ENCODE measurements around the gene STAMBPL1.
A peak's percentile ranks its signal among the peaks of the same experiment; 100 is the strongest.

Gene STAMBPL1

DNA sequence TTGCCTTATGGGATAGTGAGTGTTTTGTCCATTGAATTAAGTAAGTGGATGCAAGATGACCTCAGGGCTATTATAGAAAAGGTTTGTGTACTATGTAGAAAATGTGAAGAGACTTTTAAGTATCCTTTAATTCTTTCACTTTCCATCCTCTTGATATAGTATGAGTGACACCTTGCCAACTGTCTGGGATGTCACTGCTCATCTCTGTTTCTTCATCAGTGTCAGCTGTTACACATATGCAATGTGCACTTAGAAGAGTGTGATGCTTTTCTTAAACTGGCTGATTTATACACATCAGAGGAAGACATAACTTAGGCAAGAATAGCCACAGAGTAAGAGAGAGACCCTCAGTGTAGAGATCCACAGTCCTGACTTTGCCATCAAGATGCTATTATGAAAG, 81.2 kb downstream of the STAMBPL1 start:
- no peak for DNase-seq
- H3K9me3 Mint-ChIP-seq: no peaks in the 10 kb centered on the region
- H3K27me3 Mint-ChIP-seq: no peaks in the 10 kb centered on the region
- peak; percentile 61 for ATAC-seq
- no peak overlapping the region for H3K27ac Mint-ChIP-seq
- H3K4me3 Mint-ChIP-seq: no peak overlapping the region
- peaks cover 25% of the 10 kb centered on the region for H3K4me1 Mint-ChIP-seq

- H3K4me3 Mint-ChIP-seq: no peak overlapping the region
- ATAC-seq (peak; percentile 42), DNase-seq (no peak)
Observed at GRCh38 chr10:88962336-88962735, 82.3 kb downstream of the STAMBPL1 start.

GRCh38 chr10:88963318-88963717, 83.3 kb downstream of the STAMBPL1 start:
- Mint-ChIP-seq H3K27ac (no peak overlapping the region), H3K9me3 (no peaks in the 10 kb centered on the region), H3K4me1 (peaks cover 25% of the 10 kb centered on the region), H3K4me3 (no peak overlapping the region), H3K27me3 (no peaks in the 10 kb centered on the region)
- DNase-seq (no peak), ATAC-seq (no peak)

More at GRCh38 chr10:88962336-88962735, 82.3 kb downstream of the STAMBPL1 start:
- Mint-ChIP-seq H3K27ac (no peak overlapping the region), H3K27me3 (no peaks in the 10 kb centered on the region), H3K9me3 (no peaks in the 10 kb centered on the region), H3K4me1 (peaks cover 25% of the 10 kb centered on the region)

DNA sequence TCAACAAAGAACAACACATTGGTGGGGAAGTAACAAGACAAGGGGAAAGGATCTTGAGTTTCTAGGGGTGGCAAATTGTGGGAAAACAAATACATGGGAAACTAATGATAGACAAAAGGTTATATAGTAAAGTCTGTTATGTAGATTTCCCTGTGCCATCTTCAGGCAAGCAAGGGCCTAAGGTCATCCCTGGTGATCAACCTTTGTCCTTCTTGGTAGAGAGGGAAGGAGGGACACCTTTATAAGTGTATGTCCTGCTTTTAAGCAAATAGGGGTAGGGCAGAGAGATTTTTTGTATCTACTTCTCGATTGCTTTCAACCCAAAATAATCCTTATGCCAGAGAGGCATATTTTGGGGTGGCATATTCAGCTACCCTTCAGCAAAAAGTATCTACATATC, 84.3 kb downstream of the STAMBPL1 start:
- Mint-ChIP-seq H3K4me3 (no peak overlapping the region), H3K9me3 (no peaks in the 10 kb centered on the region), H3K27ac (no peak overlapping the region), H3K4me1 (peaks cover 25% of the 10 kb centered on the region), H3K27me3 (no peaks in the 10 kb centered on the region)
- no peak for ATAC-seq
- no peak for DNase-seq

GRCh38 chr10:88964869-88965415, 84.9 kb downstream of the STAMBPL1 start:
- no peaks in the 10 kb centered on the region for H3K9me3 Mint-ChIP-seq
- peaks cover 25% of the 10 kb centered on the region for H3K4me1 Mint-ChIP-seq
- no peak overlapping the region for H3K4me3 Mint-ChIP-seq
- DNase-seq (no peak), ATAC-seq (no peak)
- no peak overlapping the region for H3K27ac Mint-ChIP-seq
- no peaks in the 10 kb centered on the region for H3K27me3 Mint-ChIP-seq

DNA sequence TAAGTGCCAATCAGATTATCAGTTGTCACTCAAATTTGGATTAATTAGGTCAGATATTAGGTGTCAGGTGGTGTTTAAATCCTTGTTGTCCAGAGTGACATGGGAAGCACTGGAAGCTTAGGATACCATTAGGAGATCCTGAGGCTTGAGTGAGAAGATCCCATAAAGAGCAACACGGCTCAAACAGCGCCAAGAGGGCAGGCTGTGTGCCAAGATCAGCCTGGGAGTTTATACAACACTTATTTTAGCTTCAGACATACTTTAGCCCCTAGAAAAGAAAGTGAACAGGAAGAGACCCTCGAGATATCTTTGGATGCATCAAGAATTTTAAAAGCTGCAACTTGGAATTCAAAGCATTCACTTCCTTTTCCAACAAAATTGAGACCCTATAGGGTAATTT, 86.8 kb downstream of the STAMBPL1 start:
- DNase-seq (no peak), ATAC-seq (no peak)
- Mint-ChIP-seq H3K27ac (no peak overlapping the region), H3K4me3 (no peak overlapping the region), H3K4me1 (peaks cover 12% of the 10 kb centered on the region), H3K9me3 (no peaks in the 10 kb centered on the region), H3K27me3 (no peaks in the 10 kb centered on the region)

DNA sequence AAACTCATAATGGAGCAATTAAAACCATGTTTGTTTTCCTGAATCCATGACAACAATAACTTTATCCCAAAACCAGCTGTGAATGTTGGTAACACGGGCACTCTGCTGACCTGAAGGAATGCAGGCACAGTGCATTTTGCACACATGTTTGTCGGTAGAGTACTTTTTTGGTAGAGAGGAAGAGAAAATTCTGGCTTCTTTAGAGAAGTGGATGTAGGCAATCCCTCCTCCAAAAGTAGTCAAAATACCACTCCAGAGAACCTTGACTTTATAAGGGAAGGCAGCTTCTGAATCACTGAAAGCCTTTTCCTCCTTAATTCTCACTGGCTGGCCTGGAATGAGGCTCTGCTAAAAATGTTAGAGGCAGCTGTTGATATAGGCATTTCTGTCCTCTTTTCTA, 88.3 kb downstream of the STAMBPL1 start:
- H3K4me3 Mint-ChIP-seq: no peak overlapping the region
- H3K27me3 Mint-ChIP-seq: no peaks in the 10 kb centered on the region
- H3K9me3 Mint-ChIP-seq: no peaks in the 10 kb centered on the region
- ATAC-seq: no peak
- no peaks in the 10 kb centered on the region for H3K4me1 Mint-ChIP-seq
- no peak for DNase-seq
- H3K27ac Mint-ChIP-seq: no peak overlapping the region

- no peak for DNase-seq
- ATAC-seq: no peak
- Mint-ChIP-seq H3K9me3 (no peaks in the 10 kb centered on the region), H3K4me1 (peaks cover 13% of the 10 kb centered on the region), H3K4me3 (no peak overlapping the region), H3K27ac (no peak overlapping the region), H3K27me3 (no peaks in the 10 kb centered on the region)
Observed at GRCh38 chr10:88971221-88972061, 91.4 kb downstream of the STAMBPL1 start.
